ENCODE measurements around the gene DAGLA.
A peak's percentile ranks its signal among the peaks of the same experiment; 100 is the strongest.

DAGLA gene

GRCh38 chr11:61769169-61769920 is 89.2 kb downstream of the DAGLA start:
- DNase-seq, result no peak

- DNase-seq, result no peak
These were observed 89.9 kb downstream of the DAGLA start for GRCh38 chr11:61769946-61770683.

- DNase-seq, result no peak
These were observed 91.2 kb downstream of the DAGLA start for GRCh38 chr11:61771195-61771894.

DNA sequence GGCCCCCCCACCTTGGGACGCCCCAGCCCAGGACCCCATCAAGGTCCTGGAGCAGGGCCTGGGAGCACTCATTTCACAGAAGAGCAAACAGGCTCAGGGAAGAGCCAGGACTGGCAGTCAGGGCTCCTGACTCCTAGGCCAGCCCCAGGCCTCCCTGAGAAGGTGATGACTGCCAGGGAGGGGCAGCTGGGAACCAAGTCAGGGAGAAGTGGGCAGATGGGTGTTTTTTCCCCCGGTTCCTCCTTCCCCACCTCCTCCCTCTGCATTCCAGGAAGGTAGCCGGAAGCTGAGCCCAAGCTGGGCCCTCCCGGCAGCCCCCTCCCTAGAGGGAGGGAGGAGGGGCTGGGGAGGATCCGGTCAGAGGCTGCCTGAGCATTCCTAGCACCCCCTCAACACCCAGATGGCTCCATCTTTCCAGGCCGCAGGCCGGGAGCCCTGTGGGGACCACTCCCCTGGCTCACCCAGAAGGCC is 91.8 kb downstream of the DAGLA start:
- no peak for DNase-seq

DNA sequence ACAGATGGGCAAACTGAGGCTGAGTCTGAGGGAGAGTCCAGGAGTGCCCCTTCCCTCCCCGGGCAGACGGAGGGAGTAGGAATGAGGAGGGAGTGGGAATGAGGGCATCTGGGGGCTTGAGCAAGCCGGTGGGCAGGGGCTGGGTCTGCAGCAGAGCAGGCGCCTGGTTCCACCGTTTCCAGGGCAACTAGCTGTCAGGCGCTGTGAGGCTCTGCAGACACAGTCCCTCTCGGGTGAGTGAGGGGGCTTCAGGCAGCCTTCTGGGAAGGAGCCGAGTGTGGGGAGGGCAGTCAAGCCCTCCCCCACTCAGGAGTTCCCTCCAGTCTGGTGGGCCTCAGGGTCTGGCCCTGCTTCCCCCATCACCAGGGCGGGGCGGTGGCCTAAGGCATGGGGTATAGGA is 93.2 kb downstream of the DAGLA start:
- DNase-seq, result no peak

DNA sequence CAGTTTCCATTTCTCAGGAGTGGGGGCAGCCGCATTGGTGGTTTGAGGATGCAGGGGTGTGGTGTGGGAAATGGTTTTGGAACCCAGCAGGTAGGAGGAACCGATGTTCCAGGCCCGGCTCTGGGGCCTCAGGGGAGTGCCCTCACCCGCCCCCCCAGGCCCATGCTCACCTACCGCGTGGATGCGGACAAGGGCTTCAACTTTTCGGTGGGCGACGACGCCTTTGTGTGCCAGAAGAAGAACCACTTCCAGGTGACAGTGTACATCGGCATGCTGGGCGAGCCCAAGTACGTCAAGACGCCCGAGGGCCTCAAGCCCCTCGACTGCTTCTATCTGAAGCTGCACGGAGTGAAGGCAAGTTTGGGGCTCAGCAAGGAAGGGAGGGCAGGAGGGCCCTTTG is 93.6 kb downstream of the DAGLA start:
- no peak for DNase-seq

GRCh38 chr11:61774411-61774810 is 94.2 kb downstream of the DAGLA start:
- DNase-seq, result no peak

GRCh38 chr11:61775106-61775505 is 94.9 kb downstream of the DAGLA start:
- DNase-seq, result no peak

DNA sequence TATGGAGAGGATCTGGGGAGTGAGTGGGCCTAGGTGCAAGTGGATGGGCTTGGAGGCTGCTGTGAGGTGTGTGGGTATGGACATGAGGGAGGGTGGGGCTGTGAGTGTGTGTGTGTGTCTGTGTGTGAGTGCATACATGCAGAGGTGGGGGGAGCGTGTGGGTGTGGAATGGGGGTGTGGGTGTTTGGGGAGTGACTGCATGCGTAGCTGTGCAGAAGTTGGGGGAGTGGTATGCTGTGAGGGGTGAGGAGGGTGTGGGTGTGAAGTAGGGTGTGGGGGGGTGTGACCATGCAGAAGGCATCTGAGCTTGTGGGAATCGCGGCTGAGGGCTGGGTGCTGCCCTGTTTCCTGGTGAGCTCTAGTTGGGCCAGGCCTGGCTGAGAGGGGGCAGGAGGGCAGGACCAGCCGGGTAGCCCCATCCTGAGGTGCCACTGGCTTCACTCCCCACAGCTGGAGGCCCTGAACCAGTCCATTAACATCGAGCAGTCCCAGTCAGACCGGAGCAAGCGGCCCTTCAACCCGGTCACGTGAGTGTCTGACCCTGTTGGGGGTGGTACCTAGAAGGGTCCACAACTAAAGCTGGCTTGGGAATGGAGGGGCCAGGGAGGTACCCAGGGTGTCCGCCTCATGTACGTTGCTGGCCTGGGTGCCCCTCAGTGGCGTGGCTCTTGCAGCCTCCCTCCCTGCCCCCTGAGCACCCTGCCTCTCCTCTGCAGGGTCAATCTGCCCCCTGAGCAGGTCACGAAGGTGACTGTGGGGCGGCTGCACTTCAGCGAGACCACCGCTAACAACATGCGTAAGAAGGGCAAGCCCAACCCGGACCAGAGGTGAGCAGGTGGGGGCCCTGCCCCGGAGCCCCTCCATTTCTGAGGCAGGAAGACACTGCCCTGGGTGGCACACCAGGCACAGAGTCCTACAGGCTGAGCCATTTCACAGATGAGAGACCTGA is 95.7 kb downstream of the DAGLA start:
- no peak for DNase-seq

- DNase-seq, result peak; percentile 63 to 89
These were observed 96.4 kb downstream of the DAGLA start for GRCh38 chr11:61776561-61777075.

GRCh38 chr11:61777234-61778090 is 97.3 kb downstream of the DAGLA start:
- DNase-seq, result peak in 1 of 2 donors; percentile 35

DNA sequence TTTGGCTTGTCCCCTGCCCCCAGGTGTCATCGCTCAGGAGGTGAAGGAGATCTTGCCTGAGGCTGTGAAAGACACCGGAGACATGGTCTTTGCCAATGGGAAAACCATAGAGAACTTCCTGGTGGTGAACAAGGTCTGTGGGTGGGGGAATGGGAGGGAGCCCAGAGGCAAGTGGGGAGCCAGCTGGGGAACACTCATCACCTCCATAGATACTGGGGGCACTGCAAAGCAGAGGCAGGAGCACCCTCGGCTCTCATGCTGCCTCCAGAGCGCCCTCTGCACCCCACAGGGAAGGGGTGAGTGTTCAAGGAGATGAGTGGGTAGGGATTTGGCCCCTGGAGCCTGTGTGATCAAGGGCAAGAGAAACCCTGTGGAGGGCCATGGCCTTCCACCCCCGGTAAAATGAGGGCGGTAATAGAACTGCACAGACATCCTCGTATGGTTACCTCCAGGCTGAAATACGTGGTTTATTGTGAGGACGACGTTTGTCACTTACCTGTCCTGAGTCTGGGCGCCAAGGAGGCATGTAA is 98.2 kb downstream of the DAGLA start:
- no peak for DNase-seq

GRCh38 chr11:61778920-61779650 is 98.9 kb downstream of the DAGLA start:
- no peak for DNase-seq

DNA sequence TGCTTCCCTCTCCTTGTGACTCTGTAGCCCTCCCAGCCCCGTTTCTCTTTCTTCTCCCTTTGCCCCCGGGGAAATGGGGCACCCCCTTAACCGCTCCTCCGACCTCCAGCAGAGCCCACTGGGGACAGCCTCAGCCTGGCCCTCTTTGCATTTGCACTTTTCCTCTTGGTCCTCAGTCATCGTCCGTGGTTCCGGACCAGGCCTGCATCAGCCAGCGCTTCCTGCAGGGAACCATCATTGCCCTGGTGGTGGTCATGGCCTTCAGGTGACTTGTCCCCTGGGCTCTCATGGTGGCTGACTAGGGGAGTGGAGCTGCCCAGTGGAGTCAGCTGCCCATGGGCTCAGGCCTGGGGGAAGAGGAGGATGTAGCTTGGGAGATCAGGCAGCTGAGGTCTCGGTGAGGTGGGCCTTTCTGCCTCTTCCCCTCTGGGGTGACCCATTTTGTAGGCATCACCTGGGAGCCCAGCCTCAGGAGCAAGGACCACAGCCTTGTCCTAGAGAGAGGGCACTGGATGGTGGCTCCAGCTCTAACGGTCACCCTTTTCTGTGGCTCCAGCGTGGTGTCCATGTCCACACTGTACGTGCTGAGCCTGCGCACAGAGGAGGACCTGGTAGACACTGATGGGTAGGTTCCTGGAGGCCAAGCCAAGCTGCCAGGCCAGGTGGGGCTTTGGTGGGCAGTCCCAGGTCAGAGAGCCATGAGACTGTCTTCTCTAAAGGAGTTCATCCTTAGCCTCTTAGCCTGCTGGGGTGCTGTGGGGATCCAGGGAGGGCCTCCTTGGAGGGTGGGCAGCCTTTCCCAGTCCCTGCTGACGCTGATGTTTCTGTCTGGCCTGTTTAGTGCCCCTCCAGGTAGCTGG is 99.7 kb downstream of the DAGLA start:
- DNase-seq, result no peak

DNA sequence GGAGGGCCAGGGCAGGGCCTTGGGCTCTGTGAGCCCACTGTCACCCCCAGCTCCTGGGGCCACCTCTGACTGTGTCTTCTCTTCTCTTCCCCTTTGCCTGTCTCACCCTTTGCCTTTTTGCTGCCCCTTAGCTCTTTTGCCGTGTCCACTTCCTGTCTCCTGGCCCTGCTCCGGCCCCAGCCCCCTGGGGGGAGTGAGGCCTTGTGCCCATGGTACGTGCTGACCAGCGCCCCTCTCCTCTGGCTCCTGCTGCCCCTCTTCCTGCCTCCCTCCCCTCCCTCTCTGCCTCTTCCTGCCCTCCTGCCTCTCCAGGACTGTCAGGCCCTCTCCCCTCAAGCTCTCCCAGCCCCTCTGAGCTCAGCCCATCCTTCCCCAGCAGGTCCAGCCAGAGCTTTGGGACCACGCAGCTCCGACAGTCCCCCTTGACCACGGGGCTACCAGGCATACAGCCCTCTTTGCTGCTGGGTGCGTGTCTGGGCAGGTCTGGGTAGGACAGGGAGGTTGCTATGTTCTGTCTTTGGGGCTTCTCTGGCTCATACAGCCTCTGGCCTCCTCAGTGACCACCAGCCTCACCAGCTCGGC is 100.5 kb downstream of the DAGLA start:
- DNase-seq, result no peak

GRCh38 chr11:61781585-61781984 is 101.4 kb downstream of the DAGLA start:
- no peak for DNase-seq

- no peak for DNase-seq
These were observed 102.1 kb downstream of the DAGLA start for GRCh38 chr11:61782299-61782698.

DNA sequence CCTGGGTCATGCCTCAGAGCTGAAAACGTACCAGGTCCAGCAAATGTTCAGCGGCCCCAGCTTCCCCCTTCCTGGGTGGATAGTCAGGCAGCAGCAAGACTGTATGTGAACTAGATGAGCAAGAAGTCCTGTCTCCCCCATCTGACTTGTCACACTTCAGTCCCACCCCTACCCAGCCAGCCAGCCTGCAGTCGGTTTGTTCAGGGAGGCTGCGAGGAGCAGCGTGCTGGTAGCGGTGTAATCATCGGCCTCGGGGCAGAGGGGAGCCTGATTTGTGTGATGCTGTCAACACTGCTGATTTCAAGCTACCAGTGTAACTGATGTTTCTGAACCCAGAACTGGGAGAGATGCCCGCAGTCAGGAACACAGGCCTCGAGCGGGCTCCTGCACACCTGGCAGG is 102.7 kb downstream of the DAGLA start:
- no peak for DNase-seq
